ENCODE measurements around the gene PRAC1.

The PRAC1 gene

GRCh38 chr17:48704361-48705248 lies 17.7 kb downstream of the PRAC1 start:
- H4K20me1 ChIP-seq (ENCODE audit: insufficient read depth, low read length), result no peaks in the 10 kb centered on the region
- H3K79me2 ChIP-seq (ENCODE audit: insufficient read depth, low read length), result no peaks in the 10 kb centered on the region
- no peak overlapping the region for H3K9ac ChIP-seq (ENCODE audit: low read depth, low read length)
- DNase-seq (no peak), ATAC-seq (ENCODE audit: insufficient read depth, low read depth) (no peak)
- no peaks in the 10 kb centered on the region for H3K36me3 ChIP-seq (ENCODE audit: insufficient read depth, low read length)
- no peak overlapping the region for H3K27ac ChIP-seq (ENCODE audit: low read length)
- peaks cover 25% of the 10 kb centered on the region for H3K27me3 ChIP-seq (ENCODE audit: insufficient read depth, low read length, poor library complexity)
- H2AFZ ChIP-seq (ENCODE audit: low read depth, low read length), result no peak overlapping the region
- no peak for TF ChIP-seq EZH2 (IDR thresholded peaks at IDR 0.05; ENCODE audit: borderline replicate concordance, low read depth, low read length, severe bottlenecking)
- no peak for TF ChIP-seq CTCF (IDR thresholded peaks at IDR 0.05; ENCODE audit: borderline replicate concordance, extremely low read depth, low read length, poor library complexity, severe bottlenecking)
- no peak overlapping the region for H3K4me3 ChIP-seq (ENCODE audit: low read depth in 1 of 2, low read length in 2 of 2)
- no peak overlapping the region for H3K4me2 ChIP-seq (ENCODE audit: insufficient read depth, low read length)
- no peaks in the 10 kb centered on the region for H3K9me3 ChIP-seq (ENCODE audit: insufficient read depth, low read length, severe bottlenecking)
- no peaks in the 10 kb centered on the region for H3K4me1 ChIP-seq (ENCODE audit: insufficient read depth, low read length)

GRCh38 chr17:48701864-48702532 lies 20.3 kb downstream of the PRAC1 start:
- H3K79me2 ChIP-seq (ENCODE audit: insufficient read depth, low read length), result no peaks in the 10 kb centered on the region
- no peaks in the 10 kb centered on the region for H3K9me3 ChIP-seq (ENCODE audit: insufficient read depth, low read length, severe bottlenecking)
- H3K27me3 ChIP-seq (ENCODE audit: insufficient read depth, low read length, poor library complexity), result peaks cover 16% of the 10 kb centered on the region
- TF ChIP-seq CTCF (IDR thresholded peaks at IDR 0.05; ENCODE audit: borderline replicate concordance, extremely low read depth, low read length, poor library complexity, severe bottlenecking) (no peak), EZH2 (IDR thresholded peaks at IDR 0.05; ENCODE audit: borderline replicate concordance, low read depth, low read length, severe bottlenecking) (no peak)
- H3K4me3 ChIP-seq (ENCODE audit: low read depth in 1 of 2, low read length in 2 of 2), result no peak overlapping the region
- H3K9ac ChIP-seq (ENCODE audit: low read depth, low read length), result no peak overlapping the region
- no peaks in the 10 kb centered on the region for H4K20me1 ChIP-seq (ENCODE audit: insufficient read depth, low read length)
- no peak overlapping the region for H2AFZ ChIP-seq (ENCODE audit: low read depth, low read length)
- H3K4me1 ChIP-seq (ENCODE audit: insufficient read depth, low read length), result no peaks in the 10 kb centered on the region
- ATAC-seq (ENCODE audit: insufficient read depth, low read depth) (no peak), DNase-seq (no peak)
- H3K27ac ChIP-seq (ENCODE audit: low read length), result no peak overlapping the region
- H3K4me2 ChIP-seq (ENCODE audit: insufficient read depth, low read length), result no peak overlapping the region
- no peaks in the 10 kb centered on the region for H3K36me3 ChIP-seq (ENCODE audit: insufficient read depth, low read length)

GRCh38 chr17:48693178-48693577 lies 29.1 kb downstream of the PRAC1 start:
- no peak for TF ChIP-seq CTCF (IDR thresholded peaks at IDR 0.05; ENCODE audit: borderline replicate concordance, extremely low read depth, low read length, poor library complexity, severe bottlenecking)
- TF ChIP-seq EZH2 (IDR thresholded peaks at IDR 0.05; ENCODE audit: borderline replicate concordance, low read depth, low read length, severe bottlenecking), result no peak
- Histone ChIP-seq H3K4me2 (ENCODE audit: insufficient read depth, low read length) (no peak overlapping the region), H4K20me1 (ENCODE audit: insufficient read depth, low read length) (no peaks in the 10 kb centered on the region), H3K4me1 (ENCODE audit: insufficient read depth, low read length) (no peaks in the 10 kb centered on the region), H3K36me3 (ENCODE audit: insufficient read depth, low read length) (no peaks in the 10 kb centered on the region), H3K9ac (ENCODE audit: low read depth, low read length) (no peak overlapping the region), H3K9me3 (ENCODE audit: insufficient read depth, low read length, severe bottlenecking) (no peaks in the 10 kb centered on the region), H2AFZ (ENCODE audit: low read depth, low read length) (no peak overlapping the region), H3K27ac (ENCODE audit: low read length) (no peak overlapping the region), H3K4me3 (ENCODE audit: low read depth in 1 of 2, low read length in 2 of 2) (no peak overlapping the region), H3K79me2 (ENCODE audit: insufficient read depth, low read length) (no peaks in the 10 kb centered on the region), H3K27me3 (ENCODE audit: insufficient read depth, low read length, poor library complexity) (peaks cover 6% of the 10 kb centered on the region)
- DNase-seq, result no peak
- ATAC-seq (ENCODE audit: insufficient read depth, low read depth), result no peak
